K562 (cell line): Measurements from ENCODE around the gene FIZ1. TPM values are rescaled to one million over a fixed set of nuclear protein-coding genes. Genes with fewer than 3 reads are reported as not detected.
A peak's percentile ranks its signal among the peaks of the same experiment; 100 is the strongest.

ENCODE experiments used
- CAMTA2 ChIP-seq: fragments of 250-450 bp; sonication (Bioruptor Pico); conservative IDR thresholded peaks from 2 replicates; pipeline ENCODE4 v1.5.1; 2022
- EWSR1 ChIP-seq: fragments of 450-650 bp; IDR thresholded peaks from 2 replicates; pipeline ENCODE4 v1.6.1; 2018; ENCODE audit warnings: borderline replicate concordance, mild to moderate bottlenecking, low read depth, moderate library complexity; ENCODE audit not compliant: partially characterized antibody
- FIP1L1 ChIP-seq: fragments of 200-400 bp; formaldehyde crosslinking; IDR thresholded peaks from 2 replicates; pipeline ENCODE4 v1.6.1; 2018; ENCODE audit warnings: mild to moderate bottlenecking, low read depth, low read length; ENCODE audit not compliant: poor library complexity, severe bottlenecking
- GABPB1 ChIP-seq: sonication (generic); formaldehyde crosslinking; IDR thresholded peaks from 2 replicates; pipeline ENCODE4 v1.8.0; 2022; ENCODE audit warnings: mild to moderate bottlenecking, missing genetic modification reagents
- GATAD2A ChIP-seq: fragments of 450-650 bp; IDR thresholded peaks from 2 replicates; pipeline ENCODE4 v1.6.1; 2017
- HNRNPL ChIP-seq: fragments of 200-400 bp; formaldehyde crosslinking; IDR thresholded peaks from 2 replicates; pipeline ENCODE4 v1.6.1; 2017; ENCODE audit warnings: low read depth, mild to moderate bottlenecking, low read length
- L3MBTL2 ChIP-seq: fragments of 450-650 bp; IDR thresholded peaks from 2 replicates; pipeline ENCODE4 v1.6.1; 2016; ENCODE audit warnings: mild to moderate bottlenecking, moderate library complexity
- NBN ChIP-seq: fragments of 450-650 bp; IDR thresholded peaks from 2 replicates; pipeline ENCODE4 v1.6.1; 2016; ENCODE audit warnings: low read depth, mild to moderate bottlenecking
- NCOA1 ChIP-seq: fragments of 450-650 bp; IDR thresholded peaks from 2 replicates; pipeline ENCODE4 v1.6.1; 2016; ENCODE audit warnings: low read depth
- NFE2L1 ChIP-seq: fragments of 450-650 bp; IDR thresholded peaks from 2 replicates; pipeline ENCODE4 v1.6.1; 2016; ENCODE audit warnings: missing genetic modification characterization, low read depth, mild to moderate bottlenecking, missing compliant biosample characterization, moderate library complexity, borderline replicate concordance
- NFIC ChIP-seq: fragments of 450-650 bp; IDR thresholded peaks from 2 replicates; pipeline ENCODE4 v1.6.1; 2017; ENCODE audit warnings: mild to moderate bottlenecking, inconsistent platforms
- SAP30 ChIP-seq: fragments of 200-600 bp; sonication (generic); IDR thresholded peaks from 2 replicates; pipeline ENCODE4 v1.6.1; 2012; ENCODE audit warnings: borderline replicate concordance, low read depth, mild to moderate bottlenecking, moderate library complexity, low read length, control low read depth, inconsistent platforms; ENCODE audit not compliant: insufficient read depth, poor library complexity, severe bottlenecking
- SIN3B ChIP-seq: fragments of 450-650 bp; IDR thresholded peaks from 2 replicates; pipeline ENCODE4 v1.6.1; 2017; ENCODE audit warnings: low read depth, mild to moderate bottlenecking, moderate library complexity
- SRSF7 ChIP-seq: fragments of 200-400 bp; formaldehyde crosslinking; optimal IDR thresholded peaks from 2 replicates; pipeline ENCODE3; 2017; ENCODE audit warnings: mild to moderate bottlenecking, low read depth, low read length
- ZNF431 ChIP-seq: sonication (generic); formaldehyde crosslinking; IDR thresholded peaks from 2 replicates; pipeline ENCODE4 v1.8.0; 2022; ENCODE audit warnings: mild to moderate bottlenecking, missing genetic modification reagents
- polyA plus RNA-seq, 8 experiments: library from polyadenylated mRNA; depleted of rRNA in 4 of 8; stranded (reverse) in 5 of 8; unstranded in 3 of 8; fragments of >200 nt; fragmentation: Nextera tagmentation in 2 of 8; fragmentation: Illumina TruSeq in 1 of 8; extraction: Ambion mirVana in 2 of 8; extraction: Trizol in 1 of 8; gene quantifications; 2 replicates each; pipeline versions ENCODE4 v1.2.1 to v1.2.3, GENCODE V29; 2011 to 2014; ENCODE audit warnings: inconsistent platforms in 1 of 8, missing spikeins in 1 of 8
- total RNA-seq, 7 experiments: library from RNA; depleted of rRNA in 6 of 7; stranded (reverse); fragments of >200 nt in 6 of 7; fragmentation: Illumina TruSeq in 2 of 7; extraction: Trizol in 2 of 7; gene quantifications; 2 replicates each; pipeline versions ENCODE4 v1.2.1 to v1.2.3, GENCODE V29; 2011 to 2021; ENCODE audit warnings: low replicate concordance in 1 of 7
- TF ChIP-seq, protein P1 (sequence below): fragments of 200-800 bp; sonication (Bioruptor generic); IDR thresholded peaks from 2 replicates; pipeline ENCODE4 v1.6.1; 2017; ENCODE audit warnings: missing genetic modification characterization, missing compliant biosample characterization
- TF ChIP-seq, protein P2 (sequence below): fragments of 450-650 bp; IDR thresholded peaks from 2 replicates; pipeline ENCODE4 v1.6.1; 2017; ENCODE audit warnings: antibody characterized with exemption, mild to moderate bottlenecking
- TF ChIP-seq, protein P3 (sequence below), 2 experiments: IDR thresholded peaks; 2 replicates each; pipeline ENCODE4 v1.6.1; 2012; ENCODE audit warnings: improper control_type of control experiment in 2 of 2, low read depth in 2 of 2, low read length in 2 of 2, borderline replicate concordance in 1 of 2

FIZ1 gene
- total and polyA plus RNA-seq, 9 of the 15 experiments (the other 6 are each of a cell fraction or from before 2014, with no cell fraction given), result 0.79 to 17.5 (median 5.5) TPM

DNA sequence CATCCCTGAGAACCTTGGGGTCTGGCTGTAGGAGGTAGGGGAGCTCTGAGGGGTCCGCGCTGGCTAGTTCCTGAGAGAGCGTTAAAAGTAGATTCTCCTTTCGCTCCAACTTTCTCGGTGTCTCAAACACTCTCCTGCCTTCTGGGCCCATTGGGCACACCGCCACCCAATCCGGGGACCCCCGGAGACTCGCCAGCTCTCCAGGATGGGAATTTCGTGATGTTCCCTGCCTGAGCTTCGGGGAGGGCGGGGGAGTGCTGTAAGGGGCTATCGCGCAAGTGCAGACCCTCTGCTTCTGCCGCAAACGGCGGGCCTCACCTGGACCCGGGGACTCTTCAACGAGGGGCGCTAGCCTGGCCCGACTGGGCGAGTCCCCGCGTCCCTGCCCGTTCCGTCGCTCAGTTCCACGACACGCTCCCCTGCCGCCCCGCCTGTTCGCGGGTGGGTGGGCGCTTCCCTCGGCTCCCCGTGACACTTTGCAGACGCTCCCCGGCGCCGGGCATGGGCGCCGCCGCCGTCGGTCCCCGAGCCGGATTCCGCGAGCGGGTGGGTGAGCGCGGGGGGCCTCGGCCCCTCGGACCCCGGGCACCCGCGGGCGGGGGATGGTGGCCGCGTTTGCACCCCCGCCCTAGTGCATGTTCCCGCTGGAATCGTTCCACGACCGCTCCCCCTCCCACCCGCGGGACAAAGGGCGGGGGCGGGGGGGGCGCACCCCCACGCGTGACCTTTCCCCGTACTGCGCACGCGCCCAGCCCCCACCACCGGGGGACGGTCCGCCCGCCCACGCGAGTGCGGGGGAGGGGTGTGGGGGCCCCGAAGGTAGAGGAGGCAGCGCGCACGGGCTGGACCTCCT lies 48.6 kb upstream of the FIZ1 start, which contains the start of gene CCDC106 (continued):
- peak; percentile 21 for TF ChIP-seq SAP30
- TF ChIP-seq NFIC, result peak; percentile 70
- peak; percentile 92 for TF ChIP-seq GATAD2A
- TF ChIP-seq EWSR1, result no peak
- peak; percentile 66; the same call in 1 of the 2 replicates for TF ChIP-seq ZNF431
- TF ChIP-seq, protein P1, sequence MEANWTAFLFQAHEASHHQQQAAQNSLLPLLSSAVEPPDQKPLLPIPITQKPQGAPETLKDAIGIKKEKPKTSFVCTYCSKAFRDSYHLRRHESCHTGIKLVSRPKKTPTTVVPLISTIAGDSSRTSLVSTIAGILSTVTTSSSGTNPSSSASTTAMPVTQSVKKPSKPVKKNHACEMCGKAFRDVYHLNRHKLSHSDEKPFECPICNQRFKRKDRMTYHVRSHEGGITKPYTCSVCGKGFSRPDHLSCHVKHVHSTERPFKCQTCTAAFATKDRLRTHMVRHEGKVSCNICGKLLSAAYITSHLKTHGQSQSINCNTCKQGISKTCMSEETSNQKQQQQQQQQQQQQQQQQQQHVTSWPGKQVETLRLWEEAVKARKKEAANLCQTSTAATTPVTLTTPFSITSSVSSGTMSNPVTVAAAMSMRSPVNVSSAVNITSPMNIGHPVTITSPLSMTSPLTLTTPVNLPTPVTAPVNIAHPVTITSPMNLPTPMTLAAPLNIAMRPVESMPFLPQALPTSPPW, result peak; percentile 98
- no peak for TF ChIP-seq NFE2L1
- TF ChIP-seq GABPB1 (CRISPR knock-in tag), result peak; percentile 41
- peak; percentile 42; the same call in 1 of the 2 replicates for TF ChIP-seq SIN3B
- no peak for TF ChIP-seq CAMTA2 (CRISPR knock-in tag)
- TF ChIP-seq FIP1L1, result peak; percentile 91
- no peak for TF ChIP-seq SRSF7
- TF ChIP-seq, protein P2, sequence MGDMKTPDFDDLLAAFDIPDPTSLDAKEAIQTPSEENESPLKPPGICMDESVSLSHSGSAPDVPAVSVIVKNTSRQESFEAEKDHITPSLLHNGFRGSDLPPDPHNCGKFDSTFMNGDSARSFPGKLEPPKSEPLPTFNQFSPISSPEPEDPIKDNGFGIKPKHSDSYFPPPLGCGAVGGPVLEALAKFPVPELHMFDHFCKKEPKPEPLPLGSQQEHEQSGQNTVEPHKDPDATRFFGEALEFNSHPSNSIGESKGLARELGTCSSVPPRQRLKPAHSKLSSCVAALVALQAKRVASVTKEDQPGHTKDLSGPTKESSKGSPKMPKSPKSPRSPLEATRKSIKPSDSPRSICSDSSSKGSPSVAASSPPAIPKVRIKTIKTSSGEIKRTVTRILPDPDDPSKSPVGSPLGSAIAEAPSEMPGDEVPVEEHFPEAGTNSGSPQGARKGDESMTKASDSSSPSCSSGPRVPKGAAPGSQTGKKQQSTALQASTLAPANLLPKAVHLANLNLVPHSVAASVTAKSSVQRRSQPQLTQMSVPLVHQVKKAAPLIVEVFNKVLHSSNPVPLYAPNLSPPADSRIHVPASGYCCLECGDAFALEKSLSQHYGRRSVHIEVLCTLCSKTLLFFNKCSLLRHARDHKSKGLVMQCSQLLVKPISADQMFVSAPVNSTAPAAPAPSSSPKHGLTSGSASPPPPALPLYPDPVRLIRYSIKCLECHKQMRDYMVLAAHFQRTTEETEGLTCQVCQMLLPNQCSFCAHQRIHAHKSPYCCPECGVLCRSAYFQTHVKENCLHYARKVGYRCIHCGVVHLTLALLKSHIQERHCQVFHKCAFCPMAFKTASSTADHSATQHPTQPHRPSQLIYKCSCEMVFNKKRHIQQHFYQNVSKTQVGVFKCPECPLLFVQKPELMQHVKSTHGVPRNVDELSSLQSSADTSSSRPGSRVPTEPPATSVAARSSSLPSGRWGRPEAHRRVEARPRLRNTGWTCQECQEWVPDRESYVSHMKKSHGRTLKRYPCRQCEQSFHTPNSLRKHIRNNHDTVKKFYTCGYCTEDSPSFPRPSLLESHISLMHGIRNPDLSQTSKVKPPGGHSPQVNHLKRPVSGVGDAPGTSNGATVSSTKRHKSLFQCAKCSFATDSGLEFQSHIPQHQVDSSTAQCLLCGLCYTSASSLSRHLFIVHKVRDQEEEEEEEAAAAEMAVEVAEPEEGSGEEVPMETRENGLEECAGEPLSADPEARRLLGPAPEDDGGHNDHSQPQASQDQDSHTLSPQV, result 0 out of 2 replicates have a peak, but pooled peaks have one; percentile 35
- no peak for TF ChIP-seq NCOA1
- TF ChIP-seq NBN, result peak; percentile 70; the same call in 1 of the 2 replicates
- TF ChIP-seq, protein P3, sequence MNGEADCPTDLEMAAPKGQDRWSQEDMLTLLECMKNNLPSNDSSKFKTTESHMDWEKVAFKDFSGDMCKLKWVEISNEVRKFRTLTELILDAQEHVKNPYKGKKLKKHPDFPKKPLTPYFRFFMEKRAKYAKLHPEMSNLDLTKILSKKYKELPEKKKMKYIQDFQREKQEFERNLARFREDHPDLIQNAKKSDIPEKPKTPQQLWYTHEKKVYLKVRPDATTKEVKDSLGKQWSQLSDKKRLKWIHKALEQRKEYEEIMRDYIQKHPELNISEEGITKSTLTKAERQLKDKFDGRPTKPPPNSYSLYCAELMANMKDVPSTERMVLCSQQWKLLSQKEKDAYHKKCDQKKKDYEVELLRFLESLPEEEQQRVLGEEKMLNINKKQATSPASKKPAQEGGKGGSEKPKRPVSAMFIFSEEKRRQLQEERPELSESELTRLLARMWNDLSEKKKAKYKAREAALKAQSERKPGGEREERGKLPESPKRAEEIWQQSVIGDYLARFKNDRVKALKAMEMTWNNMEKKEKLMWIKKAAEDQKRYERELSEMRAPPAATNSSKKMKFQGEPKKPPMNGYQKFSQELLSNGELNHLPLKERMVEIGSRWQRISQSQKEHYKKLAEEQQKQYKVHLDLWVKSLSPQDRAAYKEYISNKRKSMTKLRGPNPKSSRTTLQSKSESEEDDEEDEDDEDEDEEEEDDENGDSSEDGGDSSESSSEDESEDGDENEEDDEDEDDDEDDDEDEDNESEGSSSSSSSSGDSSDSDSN (IDR thresholded peaks at IDR 0.05; ENCODE audit: borderline replicate concordance in 1 of 2, low read depth in 2 of 2, low read length in 2 of 2), result no peak
- 0 out of 2 replicates have a peak, but pooled peaks have one; percentile 35 for TF ChIP-seq L3MBTL2
- peak; percentile 74 for TF ChIP-seq HNRNPL
